Activated CD8-positive, alpha-beta memory T cell treated with anti-CD3 and anti-CD28 coated beads, Interleukin-2, amount 50 U/mL, for 1 hour (primary cell): Measurements from ENCODE around the gene LIG1.
"Not testable (repeated sequence)": the region's sequence is repeated elsewhere in the genome, so short reads cannot be mapped to it uniquely, and the experiment has no call there.

ENCODE experiments used
- DNase-seq: peaks from one replicate; pipeline ENCODE4 v3.0.0-alpha.2; 2020; ENCODE audit errors: extremely low read depth

LIG1 gene

GRCh38 chr19:48121909-48122371, 48.2 kb downstream of the LIG1 start:
- DNase-seq: no peak

GRCh38 chr19:48121066-48121465, 49.1 kb downstream of the LIG1 start:
- DNase-seq: no peak

- DNase-seq: no peak
Observed at GRCh38 chr19:48120505-48120904, 49.6 kb downstream of the LIG1 start.

GRCh38 chr19:48118131-48118517, 52.0 kb downstream of the LIG1 start:
- no peak for DNase-seq

GRCh38 chr19:48117515-48118130, 52.5 kb downstream of the LIG1 start:
- no peak for DNase-seq

- DNase-seq: no peak
Observed at GRCh38 chr19:48113190-48113917, 56.8 kb downstream of the LIG1 start.

- DNase-seq: no peak
Observed at GRCh38 chr19:48111280-48111679, 58.9 kb downstream of the LIG1 start.

GRCh38 chr19:48110350-48110966, 59.7 kb downstream of the LIG1 start, which contains the start of gene PLA2G4C:
Gene PLA2G4C (minus strand): TSS chr19:48110817. CDS start chr19:48106529, 4,288 bp downstream.
- peak; percentile 58 for DNase-seq

- DNase-seq: no peak
Observed at GRCh38 chr19:48108997-48109782, 61.0 kb downstream of the LIG1 start.

- DNase-seq: no peak
Observed at GRCh38 chr19:48103922-48104321, 66.2 kb downstream of the LIG1 start.

GRCh38 chr19:48102870-48103751, 67.0 kb downstream of the LIG1 start:
- no peak for DNase-seq

- no peak for DNase-seq
Observed at GRCh38 chr19:48095612-48096175, 74.5 kb downstream of the LIG1 start.

GRCh38 chr19:48094855-48095203, 75.3 kb downstream of the LIG1 start:
- no peak for DNase-seq

GRCh38 chr19:48094129-48094854, 75.9 kb downstream of the LIG1 start:
- DNase-seq: no peak

GRCh38 chr19:48091111-48091718, 78.9 kb downstream of the LIG1 start:
- not testable (repeated sequence) for DNase-seq

GRCh38 chr19:48090281-48090802, 79.8 kb downstream of the LIG1 start:
- DNase-seq: no peak

- DNase-seq: not testable (repeated sequence)
Observed at GRCh38 chr19:48088991-48089390, 81.2 kb downstream of the LIG1 start.

- no peak for DNase-seq
Observed at GRCh38 chr19:48085904-48086864, 84.0 kb downstream of the LIG1 start.
